NCI-H146 treated with DMSO at 0.1 percent for 48 hours (cell line): ENCODE results near the gene CTNNBL1.
A peak's percentile ranks its signal among the peaks of the same experiment; 100 is the strongest.

Experiments used
- DNase-seq: peaks from one replicate; lab custom pipeline; 2025; ENCODE audit not compliant: unreplicated experiment; lab: John Stamatoyannopoulos, UW

Gene CTNNBL1

DNA sequence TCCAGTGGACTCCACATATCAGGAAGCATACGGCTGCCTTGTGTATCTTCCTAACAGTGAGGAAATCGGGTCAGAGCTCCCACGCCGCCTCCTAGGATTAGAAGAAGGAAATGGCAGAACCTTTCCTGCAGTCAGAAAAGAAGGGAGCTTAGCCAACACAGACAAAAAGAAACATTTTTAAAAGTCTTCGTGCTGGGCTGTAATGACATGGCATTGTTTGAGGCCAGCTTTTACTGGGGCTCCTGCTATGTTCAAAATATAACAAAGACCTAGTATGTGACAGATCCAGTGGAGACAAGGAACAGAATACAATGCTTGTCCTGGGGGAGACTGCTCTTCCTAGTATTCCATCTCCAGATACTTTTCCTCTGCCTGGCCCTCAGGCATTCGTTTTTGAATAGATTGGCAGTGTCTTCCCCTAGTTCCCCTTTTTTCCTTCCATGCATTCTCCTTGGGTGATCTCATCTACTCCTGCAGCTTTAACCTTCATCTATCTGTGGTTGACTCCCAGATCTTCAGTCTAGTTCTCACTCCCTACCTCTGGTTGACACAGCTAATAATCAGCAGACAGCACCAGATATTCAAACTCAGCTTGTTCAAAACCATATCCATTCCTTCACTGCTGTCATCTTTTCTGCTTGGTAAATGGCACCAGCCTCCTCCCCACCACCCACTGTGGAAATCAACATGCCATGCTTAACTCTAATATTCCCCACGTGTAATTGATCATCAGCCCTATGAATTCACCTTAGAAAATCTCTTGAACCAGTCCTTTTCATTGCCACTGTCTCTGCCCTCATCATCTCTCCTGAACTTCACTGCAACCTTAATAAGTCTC is 114.6 kb downstream of the CTNNBL1 start:
- DNase-seq = no peak

GRCh38 chr20:37810027-37810426 is 116.2 kb downstream of the CTNNBL1 start:
- no peak for DNase-seq

DNA sequence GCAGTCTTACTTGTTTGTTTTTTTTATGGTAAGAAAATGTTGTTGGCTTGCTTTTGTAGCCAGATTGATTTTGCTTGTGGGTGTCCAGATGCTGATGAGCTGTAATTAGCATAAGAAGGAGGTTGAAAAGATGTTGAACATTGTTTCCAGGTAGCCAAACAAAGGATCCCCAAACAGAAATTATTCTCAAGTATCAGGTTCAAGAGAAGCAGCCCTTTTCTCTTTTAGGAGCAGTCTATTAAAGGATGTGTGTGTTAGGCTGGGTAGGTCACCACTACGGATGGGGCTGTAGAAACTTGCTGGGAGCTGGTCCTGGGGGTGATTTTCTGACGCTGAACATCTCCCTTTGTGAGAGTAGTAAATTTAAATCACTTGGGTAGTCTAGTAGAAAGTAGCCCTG is 122.2 kb downstream of the CTNNBL1 start:
- peak; percentile 32 for DNase-seq

DNA sequence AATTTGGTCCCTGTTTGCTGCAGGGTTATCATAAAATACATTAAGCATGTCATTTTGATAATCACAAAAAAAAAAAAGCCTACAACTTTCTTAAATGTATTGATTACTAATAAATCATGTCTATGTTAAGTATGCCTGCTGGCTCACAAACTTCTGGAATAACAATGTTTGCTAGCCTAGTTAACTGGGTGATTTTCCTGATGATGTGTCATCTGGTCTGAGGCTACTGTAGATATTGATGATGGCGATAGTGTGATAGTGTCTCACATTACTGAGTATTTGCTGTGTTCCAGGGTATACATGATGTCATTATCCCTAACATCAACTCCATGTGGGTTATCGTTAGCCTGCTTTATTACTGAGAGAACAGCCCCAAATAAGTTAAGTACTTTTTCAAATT is 122.9 kb downstream of the CTNNBL1 start:
- peak; percentile 12 for DNase-seq

DNA sequence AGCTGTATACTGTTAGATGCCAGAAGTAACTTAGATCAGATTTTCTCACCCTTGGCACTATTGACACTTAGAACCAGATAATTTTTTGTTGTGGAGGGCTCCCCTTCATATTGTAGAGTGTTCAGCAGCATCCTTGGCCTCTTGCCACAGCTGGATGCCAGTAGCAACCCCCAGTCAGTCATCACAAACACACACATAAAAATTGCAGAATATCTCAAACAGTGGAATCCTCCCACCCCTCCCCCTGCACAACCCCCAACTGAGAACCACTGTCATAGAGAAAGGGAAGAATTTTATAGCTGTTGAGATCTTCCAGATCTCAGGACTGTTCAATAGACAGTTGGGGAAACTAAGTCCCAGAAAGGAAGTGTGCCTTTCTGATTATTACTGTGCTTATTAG is 127.9 kb downstream of the CTNNBL1 start:
- no peak for DNase-seq

DNA sequence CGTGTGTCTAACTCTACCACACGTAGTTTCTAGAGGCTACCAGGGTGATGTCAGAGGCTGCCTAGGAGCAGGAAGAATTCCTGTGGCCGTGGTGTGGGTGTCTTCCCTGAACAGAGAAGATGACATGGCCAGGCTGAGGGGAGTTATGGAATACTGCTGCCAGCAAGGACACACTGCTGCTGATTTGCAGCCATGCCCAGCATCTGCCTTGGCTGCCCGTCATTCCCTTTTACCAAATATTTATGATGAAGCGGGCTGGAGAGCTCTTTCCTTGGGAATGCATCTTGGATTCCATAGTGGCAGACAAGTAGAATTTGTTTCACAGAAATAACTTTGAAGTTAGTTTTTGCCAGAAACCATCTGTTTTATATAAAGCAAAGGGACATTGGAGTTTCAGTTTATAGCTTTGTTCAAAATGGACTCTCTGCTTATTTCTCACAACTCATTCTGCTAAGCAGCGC is 128.3 kb downstream of the CTNNBL1 start:
- DNase-seq = no peak

GRCh38 chr20:37823296-37823980 is 129.6 kb downstream of the CTNNBL1 start:
- DNase-seq = no peak

DNA sequence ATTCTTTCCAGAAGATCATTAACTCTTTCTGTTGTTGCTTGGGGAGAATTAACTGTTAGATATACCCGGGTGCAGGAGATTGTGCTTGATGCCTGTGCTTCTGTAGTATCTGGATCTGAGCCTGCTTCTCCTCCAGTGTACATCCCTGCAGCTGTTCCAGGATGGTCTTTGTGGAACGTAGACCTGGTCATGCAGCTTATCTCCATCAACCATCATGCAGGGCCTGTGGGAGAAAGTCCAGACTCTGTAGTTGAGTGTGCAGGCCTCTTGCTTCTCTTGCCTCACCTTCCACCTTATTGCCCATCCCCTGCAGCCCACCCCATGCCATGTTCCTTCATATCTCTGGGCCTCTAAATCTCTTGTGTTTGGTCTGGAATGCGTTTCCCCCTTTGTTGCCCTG is 133.8 kb downstream of the CTNNBL1 start:
- no peak for DNase-seq

GRCh38 chr20:37828684-37829083 is 134.9 kb downstream of the CTNNBL1 start:
- DNase-seq = no peak

DNA sequence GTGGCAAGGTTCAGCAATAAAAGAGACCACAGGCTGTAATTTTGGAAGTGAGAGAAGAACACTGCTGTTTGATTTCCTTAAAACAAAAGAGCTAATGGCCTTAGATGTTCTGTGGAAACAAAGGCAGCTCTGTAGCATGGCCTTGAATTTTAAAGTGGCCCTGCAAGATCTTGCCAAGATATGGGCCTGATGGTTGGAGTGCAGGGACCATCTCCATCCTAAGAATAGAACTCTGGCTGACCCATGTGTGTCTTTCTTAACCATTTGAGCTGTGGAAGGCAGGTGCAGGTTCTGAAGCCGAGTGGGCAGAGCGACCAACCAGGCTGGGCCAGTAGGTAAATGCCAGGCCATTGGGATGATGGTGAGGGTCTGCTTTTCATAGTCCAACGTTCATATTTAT is 135.3 kb downstream of the CTNNBL1 start:
- DNase-seq = no peak

DNA sequence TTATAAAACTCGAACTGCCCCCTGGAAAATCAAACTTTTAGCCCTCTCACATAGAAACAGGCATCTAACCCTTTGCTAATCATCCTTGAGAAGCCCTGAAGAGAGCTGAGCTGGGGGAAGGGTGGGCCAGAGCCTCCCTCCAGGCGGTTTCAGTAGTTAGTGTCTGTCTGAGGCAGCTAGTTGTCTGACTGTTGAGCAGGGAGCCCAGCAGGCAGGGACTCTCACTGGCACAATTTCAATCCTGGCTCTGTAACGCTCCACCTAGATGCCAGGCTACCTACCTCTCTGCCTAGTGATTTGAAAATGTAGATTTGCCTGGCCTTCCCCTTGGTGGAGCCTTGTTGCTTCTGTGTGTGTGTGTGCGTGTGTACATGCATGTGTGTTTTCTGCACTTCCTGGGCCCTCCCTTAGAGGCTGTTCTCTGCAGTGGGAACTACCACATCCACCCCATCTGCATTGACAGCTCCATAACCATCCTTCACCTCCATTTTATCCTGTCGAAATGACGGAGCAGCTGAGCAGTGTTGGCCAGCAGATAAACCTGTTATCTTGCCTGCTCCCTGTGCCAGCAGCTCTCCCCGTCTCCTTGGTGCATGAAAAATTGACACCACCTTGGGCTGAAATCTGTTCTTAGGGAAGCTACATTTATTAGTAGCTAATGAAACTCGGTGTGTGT is 139.5 kb downstream of the CTNNBL1 start:
- no peak for DNase-seq

GRCh38 chr20:37836926-37837325 is 143.1 kb downstream of the CTNNBL1 start:
- DNase-seq = no peak

DNA sequence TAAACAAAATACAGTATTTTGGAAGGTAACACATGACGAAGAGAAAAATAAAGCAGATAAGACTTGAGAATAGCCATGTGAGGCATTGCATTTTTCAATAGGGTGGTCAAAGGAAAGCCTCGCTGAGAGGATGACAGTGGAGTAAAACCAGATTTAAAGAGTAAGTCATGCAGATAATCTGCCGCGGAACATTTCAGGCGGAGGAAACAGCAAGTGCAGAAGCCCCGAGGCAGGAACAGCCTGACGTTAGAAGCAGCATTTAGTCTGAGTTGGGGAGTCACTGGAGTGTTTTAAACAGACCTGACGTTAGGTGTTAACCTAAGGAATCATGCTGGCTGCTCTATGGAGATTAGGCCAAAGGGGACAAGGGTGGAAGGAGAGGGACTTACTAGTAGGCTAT is 144.1 kb downstream of the CTNNBL1 start:
- DNase-seq = no peak

- no peak for DNase-seq
These were observed 145.1 kb downstream of the CTNNBL1 start for GRCh38 chr20:37838769-37839431.

DNA sequence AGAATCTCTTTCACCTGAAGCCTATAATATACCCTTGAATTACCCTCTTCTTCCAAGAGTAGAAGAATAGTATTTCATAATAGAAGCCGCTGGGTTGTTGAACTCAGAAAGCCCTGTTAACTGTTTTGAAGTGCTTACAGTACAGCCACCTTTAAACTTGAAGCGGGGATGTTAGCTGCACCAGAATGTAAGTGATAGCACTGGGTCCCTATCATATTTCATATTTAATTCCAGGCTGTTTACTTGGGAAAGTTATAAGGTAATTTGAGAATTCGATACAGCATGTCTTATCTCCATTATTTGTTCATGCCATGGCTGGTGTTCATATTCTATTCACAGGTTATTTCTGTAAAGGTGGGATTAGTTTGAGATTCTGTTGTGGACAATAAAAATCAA is 145.6 kb downstream of the CTNNBL1 start:
- peak; percentile 90 for DNase-seq

DNA sequence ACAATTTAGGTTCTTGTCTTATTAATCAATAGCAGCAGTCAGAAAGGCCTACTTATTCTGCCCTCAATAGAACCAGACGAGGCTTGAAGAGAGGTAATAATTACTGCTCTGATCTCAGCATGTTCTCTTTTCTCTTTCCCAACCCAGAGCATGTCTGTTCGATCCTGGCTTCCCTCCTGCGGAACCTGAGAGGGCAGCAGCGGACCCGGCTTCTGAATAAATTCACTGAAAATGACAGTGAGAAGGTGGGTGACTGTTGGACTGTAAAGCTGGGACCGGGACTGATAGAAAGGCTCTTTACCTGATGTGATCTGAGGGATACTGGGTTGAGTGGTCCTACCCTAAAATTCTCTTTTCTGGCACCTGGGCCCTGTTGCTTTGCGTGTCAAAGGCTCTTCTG is 146.1 kb downstream of the CTNNBL1 start:
- peak; percentile 69 for DNase-seq

DNA sequence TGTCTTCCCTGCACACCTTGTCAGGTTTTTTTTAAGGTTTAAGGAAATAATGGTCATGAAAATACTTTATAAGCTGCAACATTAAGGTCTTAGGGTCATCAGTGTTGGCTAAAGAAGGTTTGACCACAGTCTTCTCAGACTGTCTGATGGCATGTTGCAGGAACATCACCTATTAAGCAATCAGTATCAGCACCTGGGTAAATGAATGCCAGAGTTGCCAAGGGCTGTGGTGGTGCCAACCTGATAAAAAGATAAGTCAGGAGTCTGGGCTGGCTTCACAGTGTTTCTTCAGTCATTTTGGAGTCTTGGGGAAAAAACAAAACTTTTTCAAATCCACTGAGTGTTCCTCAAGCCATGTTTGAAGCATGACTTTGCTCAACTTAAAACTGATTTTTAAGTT is 147.6 kb downstream of the CTNNBL1 start:
- no peak for DNase-seq

- no peak for DNase-seq
These were observed 148.1 kb downstream of the CTNNBL1 start for GRCh38 chr20:37841971-37842370.

DNA sequence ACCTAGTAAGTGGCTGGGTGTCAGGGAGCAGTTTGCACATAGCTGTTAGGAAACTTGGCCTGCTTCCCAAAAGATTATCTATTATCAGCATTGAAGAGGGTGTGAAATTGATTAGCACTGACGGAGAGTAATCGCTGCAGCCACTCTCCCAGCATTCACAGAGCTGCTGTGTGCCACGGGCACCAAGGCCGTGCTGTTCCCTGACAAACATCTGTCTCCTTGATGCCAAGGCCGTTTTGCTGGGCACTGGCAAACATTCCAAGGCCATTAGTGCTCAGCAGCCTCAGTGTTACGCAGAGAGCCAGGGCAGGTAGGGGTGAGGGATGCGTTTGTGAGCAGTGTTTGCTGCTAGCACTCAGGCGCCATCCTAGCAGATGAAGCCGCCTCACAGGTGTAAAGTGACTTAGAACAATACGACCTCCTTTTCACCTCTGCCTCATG is 151.4 kb downstream of the CTNNBL1 start:
- no peak for DNase-seq

GRCh38 chr20:37845878-37846277 is 152.0 kb downstream of the CTNNBL1 start:
- no peak for DNase-seq

DNA sequence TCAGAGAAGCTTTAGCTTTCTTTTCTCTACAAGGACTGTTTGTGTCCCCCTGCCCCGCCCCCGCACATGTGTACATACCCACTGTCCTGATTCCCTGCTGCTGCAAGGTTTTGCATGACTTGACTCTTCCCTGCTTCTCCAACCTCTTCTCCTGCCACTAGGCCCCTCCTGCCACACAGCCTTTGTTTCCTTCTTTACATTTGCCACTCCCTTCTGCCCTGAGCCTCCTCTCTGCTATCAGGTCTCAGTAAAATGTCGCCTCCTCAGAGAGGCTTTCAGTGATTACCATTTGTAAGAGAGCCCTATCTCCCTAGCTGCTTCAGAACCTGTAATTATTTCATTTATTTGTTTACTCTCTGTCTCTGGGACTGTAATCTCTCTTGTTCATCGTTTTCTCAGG is 152.7 kb downstream of the CTNNBL1 start:
- DNase-seq = peak; percentile 97
